Erythroblast (primary cell): ENCODE data around the gene MMRN1.

Experiments
- GATA1 ChIP-seq: IDR thresholded peaks from 2 replicates; pipeline ENCODE4 v1.6.1; 2011; ENCODE audit warnings: low read depth, mild to moderate bottlenecking, control low read depth, low read length, moderate library complexity
- POLR2A ChIP-seq: IDR thresholded peaks from 2 replicates; pipeline ENCODE4 v1.6.1; 2011; ENCODE audit warnings: mild to moderate bottlenecking, low read length

DNA sequence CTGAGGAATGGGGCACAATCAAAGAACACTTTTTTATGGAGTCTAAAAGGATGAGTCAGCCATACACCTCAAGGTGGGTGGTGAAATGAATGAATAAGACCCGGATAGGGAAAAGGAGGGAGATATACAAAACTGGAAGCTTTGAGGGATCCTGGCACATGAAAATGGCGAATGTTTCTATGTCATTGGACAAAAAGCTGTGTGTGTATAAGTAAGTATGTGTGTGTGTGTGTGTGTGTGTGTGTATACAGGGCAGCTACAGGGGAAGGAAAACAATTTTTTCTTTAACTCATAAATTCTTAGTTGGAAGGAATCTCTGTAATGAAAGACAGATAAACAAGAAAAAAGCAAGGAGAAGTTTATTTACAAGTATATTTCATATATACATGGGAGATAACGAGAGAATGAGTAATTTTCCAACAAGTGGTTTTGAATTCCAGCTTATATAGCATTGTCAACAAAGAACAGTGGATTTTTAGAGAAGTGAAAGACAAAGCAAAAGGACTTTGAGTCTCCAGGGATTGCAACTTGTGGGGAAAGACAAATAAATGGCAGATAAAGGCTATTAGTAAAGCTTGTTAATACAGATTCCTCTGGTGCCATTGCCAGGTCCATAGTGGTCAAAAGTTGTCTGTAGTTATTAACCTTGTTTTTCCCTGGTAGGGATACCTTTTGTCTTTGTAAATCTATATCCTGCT lies 99.7 kb downstream of the MMRN1 start:
- TF ChIP-seq POLR2A (no peak), GATA1 (no peak)
